Nucleus accumbens (tissue), 56 donors: ENCODE results near the gene FANCB.

Experiments used
- DNase-seq, 56 donors: peaks; one replicate each; lab custom pipeline; 2025; lab: John Stamatoyannopoulos, UW

The FANCB gene

GRCh38 chrX:14843666-14844065 lies 29.2 kb downstream of the FANCB start:
- DNase-seq = no peak

GRCh38 chrX:14837155-14837554 lies 35.7 kb downstream of the FANCB start:
- DNase-seq = no peak

- no peak for DNase-seq
Observed at GRCh38 chrX:14832586-14832985, 40.3 kb downstream of the FANCB start.

- no peak for DNase-seq
Observed at GRCh38 chrX:14832151-14832550, 40.7 kb downstream of the FANCB start.

- no peak for DNase-seq
Observed at GRCh38 chrX:14829643-14830042, 43.2 kb downstream of the FANCB start.

- DNase-seq = no peak
Observed at GRCh38 chrX:14826319-14826718, 46.5 kb downstream of the FANCB start.

- no peak for DNase-seq
Observed at GRCh38 chrX:14825851-14826250, 47.0 kb downstream of the FANCB start.

GRCh38 chrX:14819769-14820168 lies 53.1 kb downstream of the FANCB start:
- DNase-seq = no peak

GRCh38 chrX:14817571-14817970 lies 55.3 kb downstream of the FANCB start:
- DNase-seq = no peak

- no peak for DNase-seq
Observed at GRCh38 chrX:14802943-14803710, 69.7 kb downstream of the FANCB start.

GRCh38 chrX:14801136-14801535 lies 71.7 kb downstream of the FANCB start:
- no peak for DNase-seq

- no peak for DNase-seq
Observed at GRCh38 chrX:14798805-14799397, 74.0 kb downstream of the FANCB start.
